Renal pelvis (tissue), 4 donors: ENCODE measurements around the gene WNT9B. TPM values are rescaled to one million over a fixed set of nuclear protein-coding genes. Genes with fewer than 3 reads are reported as not detected.
"Not testable (repeated sequence)": the region's sequence is repeated elsewhere in the genome, so short reads cannot be mapped to it uniquely, and the experiment has no call there.

Experiments
- DNase-seq: peaks from one replicate; pipeline ENCODE4 v3.0.0-alpha.2; 2013
- polyA plus RNA-seq, 3 donors: library from polyadenylated mRNA; unstranded; fragments of 120-200 nt; gene quantifications; one replicate each; pipeline ENCODE4 v1.2.1, GENCODE V29; 2013; ENCODE audit not compliant: insufficient read length in 3 of 3

The WNT9B gene
- polyA plus RNA-seq, 3 donors = 7.2 to 17.9 (median 7.8) TPM

DNA sequence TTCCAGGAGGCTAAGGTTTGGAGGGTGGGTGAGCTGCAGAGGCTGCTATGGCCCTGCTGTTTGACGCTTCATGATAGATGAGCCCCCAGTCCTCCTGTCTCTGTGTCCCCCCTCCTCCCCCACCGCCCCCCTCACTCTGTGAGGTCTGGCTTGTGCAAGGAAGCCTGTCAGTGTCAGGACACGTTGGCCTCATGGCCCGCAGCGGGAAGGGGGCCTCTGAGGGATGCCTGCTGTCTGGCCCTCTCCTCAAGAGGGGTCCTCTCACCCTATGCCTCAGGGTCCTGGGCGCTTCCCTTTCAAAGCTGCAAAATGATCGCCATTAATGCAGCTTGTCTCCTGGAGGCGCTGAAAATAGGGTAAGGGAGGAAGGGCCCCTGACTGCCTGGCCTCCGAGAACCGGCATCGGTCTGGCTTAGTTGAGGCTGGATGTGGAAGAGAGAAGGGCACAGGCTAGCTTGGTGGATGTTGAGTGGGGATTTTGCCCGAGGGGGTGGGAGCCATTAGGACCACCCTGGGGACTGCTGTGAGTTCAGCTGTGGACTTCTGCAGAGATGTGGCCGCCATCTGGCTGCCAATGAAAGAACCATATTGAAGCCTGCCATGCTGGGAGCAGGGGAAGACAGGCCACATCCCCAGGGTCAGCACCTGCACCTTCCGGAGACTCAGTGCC, 56.8 kb downstream of the WNT9B start:
- DNase-seq = no peak

DNA sequence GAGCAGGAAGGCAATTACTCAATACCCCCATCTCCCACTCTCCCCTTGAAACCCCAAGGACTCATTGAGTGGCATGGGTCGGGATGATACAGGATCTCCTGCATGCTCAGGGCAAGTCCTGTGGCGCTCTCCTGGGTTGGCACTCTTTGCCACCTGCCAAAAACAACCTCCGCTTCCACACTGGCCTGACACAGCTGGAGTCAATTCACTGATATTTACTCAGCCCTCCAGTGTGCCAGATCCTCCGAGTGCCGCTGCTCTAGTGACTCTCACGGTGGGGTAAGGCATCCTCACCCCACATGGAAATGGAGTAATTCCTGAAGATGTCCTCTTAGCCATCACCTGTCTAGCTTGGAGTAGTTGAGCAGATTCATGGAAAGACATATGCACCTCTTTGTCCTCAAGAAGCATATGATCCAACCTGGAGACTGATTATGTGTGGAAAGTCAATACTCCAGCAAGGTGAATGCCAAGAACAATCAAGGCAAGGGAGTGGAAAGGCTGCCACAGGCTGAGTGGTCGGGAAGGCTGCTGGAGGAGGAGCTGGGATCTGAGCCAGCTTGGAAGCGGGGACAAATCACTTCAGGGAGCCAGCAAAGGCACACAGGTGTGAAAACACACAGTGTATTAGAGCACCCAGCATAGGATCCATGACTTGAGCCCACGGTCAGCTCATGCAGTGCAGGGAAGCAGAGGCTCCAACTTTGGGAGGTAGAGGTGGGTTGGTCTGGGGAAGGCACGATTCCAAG, 59.0 kb downstream of the WNT9B start:
- no peak for DNase-seq

- DNase-seq = no peak
Measured at GRCh38 chr17:46911311-46911710, 59.9 kb downstream of the WNT9B start.

- no peak for DNase-seq
Measured at GRCh38 chr17:46915596-46915995, 64.2 kb downstream of the WNT9B start.

- DNase-seq = no peak
Measured at GRCh38 chr17:46916211-46916610, 64.8 kb downstream of the WNT9B start.

GRCh38 chr17:46916623-46917022, 65.2 kb downstream of the WNT9B start:
- no peak for DNase-seq

DNA sequence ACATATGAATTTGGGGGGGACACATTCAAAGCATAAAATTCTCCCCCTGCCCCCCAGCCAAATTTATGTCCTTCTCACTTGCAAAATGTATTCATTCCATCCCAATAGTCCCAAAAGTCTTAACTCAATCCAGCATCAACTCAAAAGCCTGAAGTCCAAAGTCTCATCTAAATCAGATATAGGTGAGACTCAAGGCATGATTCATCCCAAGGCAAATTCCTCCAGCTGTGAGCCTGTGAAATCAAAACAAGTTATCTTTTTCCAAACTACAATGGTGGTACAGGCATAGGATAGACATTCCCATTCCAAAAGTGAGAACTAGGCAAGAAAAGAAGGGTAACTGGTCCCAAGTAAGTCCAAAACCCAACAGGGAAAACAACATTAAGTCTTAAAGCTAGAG, 65.7 kb downstream of the WNT9B start:
- no peak for DNase-seq

DNA sequence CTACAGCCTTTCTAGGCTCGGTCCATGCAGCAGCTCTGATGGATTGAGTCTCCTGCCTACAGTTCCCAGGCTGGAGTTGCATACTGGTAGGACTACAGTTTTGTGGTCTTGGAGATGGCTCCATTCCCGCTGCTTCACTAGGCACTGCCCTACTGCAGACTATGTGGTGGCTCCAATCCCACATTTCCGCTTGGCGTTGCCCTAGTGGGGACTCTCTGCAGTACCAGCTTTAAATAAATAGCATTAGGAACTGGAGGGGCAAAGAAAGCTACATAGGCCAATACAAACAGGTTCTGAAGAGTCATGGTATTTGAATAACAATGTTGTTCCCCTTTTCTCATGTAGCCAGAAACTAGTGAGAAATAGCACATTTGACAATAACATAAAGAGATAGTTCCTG, 66.1 kb downstream of the WNT9B start:
- DNase-seq = no peak

DNA sequence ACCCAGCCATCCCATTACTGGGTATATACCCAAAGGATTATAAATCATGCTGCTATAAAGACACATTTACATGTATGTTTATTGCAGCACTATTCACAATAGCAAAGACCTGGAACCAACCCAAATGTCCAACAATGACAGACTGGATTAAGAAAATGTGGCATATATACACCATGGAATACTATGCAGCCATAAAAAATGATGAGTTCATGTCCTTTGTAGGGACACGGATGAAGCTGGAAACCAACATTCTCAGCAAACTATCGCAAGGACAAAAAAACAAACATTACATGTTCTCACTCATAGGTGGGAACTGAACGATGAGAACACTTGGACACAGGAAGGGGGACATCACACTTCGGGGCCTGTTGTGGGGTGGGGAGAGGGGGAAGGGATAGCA, 70.6 kb downstream of the WNT9B start:
- DNase-seq = not testable (repeated sequence)

DNA sequence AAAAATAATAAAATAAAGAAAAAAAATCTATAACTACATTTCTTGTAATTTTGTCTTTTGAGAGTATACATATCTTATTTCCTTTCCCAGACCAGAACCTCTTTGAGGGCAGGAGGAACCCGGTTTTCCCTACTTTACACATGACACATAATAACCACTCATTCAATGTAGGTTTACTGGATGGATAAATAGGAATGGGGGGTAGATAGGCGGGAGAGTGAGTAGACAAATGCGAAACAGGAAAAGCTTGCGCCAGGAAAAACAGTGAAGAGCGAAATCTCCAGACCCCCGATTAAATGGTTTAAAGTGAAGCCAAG, 71.1 kb downstream of the WNT9B start:
- no peak for DNase-seq

GRCh38 chr17:46922804-46923635, 71.6 kb downstream of the WNT9B start, which contains the start of gene GOSR2:
GOSR2 (plus strand) TSS chr17:46923160; CDS start chr17:46923193, 33 bp downstream.
- peak; percentile 90 for DNase-seq

- no peak for DNase-seq
Measured at GRCh38 chr17:46925185-46925868, 73.9 kb downstream of the WNT9B start.

DNA sequence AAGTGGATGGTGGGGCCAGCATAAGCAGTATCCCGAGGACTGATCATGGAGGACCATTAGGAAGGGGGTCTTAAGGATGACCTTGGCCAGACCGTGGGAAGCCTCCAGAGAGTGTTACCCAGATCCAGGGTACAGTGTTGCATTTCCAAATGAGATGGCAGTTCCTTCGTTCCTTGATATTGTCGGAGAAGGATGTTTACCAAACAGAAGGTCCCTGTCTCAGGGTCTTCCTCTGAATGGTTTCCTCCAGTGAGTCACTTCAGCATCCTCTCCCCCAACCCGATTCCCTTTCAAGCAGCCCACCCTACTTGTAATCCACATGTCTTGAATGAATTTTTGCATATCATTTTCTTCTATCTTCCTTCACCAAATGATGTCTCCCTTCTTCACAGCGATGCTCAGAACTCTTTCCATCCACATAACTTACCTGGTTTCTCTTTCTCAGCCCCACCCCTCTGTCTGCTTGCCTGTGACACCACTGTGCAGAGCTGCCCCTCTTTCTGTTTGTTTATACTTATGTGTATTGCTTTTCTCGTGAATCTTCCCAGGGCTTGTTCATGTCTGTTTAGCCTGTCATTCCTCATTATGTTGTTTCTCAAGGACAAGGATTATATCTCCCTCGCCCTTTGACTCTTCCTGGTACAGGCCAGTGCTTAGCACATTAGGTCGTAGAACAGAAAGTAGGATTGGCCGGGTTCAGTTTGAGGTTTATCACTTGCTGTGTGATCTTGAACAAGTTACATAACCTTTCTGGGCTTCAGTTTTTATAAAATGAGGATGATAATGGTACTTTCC, 77.3 kb downstream of the WNT9B start:
- no peak for DNase-seq

DNA sequence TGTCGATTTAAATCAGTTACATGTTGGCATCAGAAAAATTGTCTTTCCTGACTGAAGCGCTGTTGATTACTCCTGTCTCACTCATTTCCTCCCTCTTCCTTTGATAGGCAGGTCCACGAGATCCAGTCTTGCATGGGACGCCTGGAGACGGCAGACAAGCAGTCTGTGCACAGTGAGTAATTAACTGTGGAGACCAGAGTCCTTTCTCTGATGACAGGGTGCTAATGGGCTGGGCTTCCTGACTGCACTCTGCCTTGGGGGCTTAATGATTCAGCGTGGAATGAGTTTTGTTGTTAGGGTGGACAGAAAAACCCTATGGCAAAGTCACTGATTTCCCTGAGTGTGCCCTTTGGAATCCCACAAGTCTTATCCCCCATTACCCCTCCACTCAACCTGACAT, 78.0 kb downstream of the WNT9B start:
- no peak for DNase-seq

DNA sequence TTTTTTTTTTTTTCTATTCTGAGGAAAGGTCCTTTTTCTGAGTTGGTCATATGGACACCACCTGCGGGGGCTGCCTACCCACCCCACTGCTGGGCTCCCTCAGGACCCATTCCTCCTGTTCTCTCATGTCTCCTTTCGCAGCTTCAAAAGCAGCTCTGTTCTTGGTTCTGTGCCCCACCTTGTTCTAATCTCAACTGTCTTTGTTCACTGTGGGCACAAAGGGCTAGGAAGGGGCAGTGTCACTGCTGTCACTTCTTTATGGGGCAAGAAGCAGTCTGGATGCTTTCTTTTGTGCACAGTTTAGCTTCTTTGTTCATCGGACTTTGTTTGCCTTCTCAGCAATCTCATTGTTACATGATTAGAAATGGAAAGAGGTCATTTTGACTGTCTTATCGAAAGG, 78.7 kb downstream of the WNT9B start:
- no peak for DNase-seq

GRCh38 chr17:46931596-46931995, 80.2 kb downstream of the WNT9B start:
- no peak for DNase-seq

- DNase-seq = no peak
Measured at GRCh38 chr17:46935658-46936266, 84.4 kb downstream of the WNT9B start.
